Left ventricle myocardium inferior (tissue), 1 donor: ENCODE data around the gene IL15RA. TPM values are rescaled to one million over a fixed set of nuclear protein-coding genes. Genes with fewer than 3 reads are reported as not detected.

Source experiments
- DNase-seq: peaks from one replicate; pipeline ENCODE4 v3.0.0-alpha.2; 2020
- H3K27ac ChIP-seq: fragments of 200-600 bp; replicated peaks from 2 replicates; pipeline ENCODE4 v1.8.0; 2021
- H3K27me3 ChIP-seq: fragments of 200-600 bp; 2 replicates; pipeline ENCODE4 v1.8.0; 2021; ENCODE audit warnings: low read depth
- H3K36me3 ChIP-seq: fragments of 200-600 bp; 2 replicates; pipeline ENCODE4 v1.8.0; 2021
- H3K4me1 ChIP-seq: fragments of 200-600 bp; 2 replicates; pipeline ENCODE4 v1.8.0; 2021
- H3K4me3 ChIP-seq: fragments of 200-600 bp; 2 replicates; pipeline ENCODE4 v1.8.0; 2021; ENCODE audit warnings: mild to moderate bottlenecking, moderate library complexity
- H3K9me3 ChIP-seq: fragments of 200-600 bp; replicated peaks from 2 replicates; pipeline ENCODE4 v1.8.0; 2021
- intact Hi-C: fragments of 100-400 bp; cut with micrococcal nuclease; formaldehyde crosslinking; loops from one replicate; pipeline ENCODE4 v1.11.0; 2022
- total RNA-seq: library from RNA; stranded (reverse); fragmentation: NEBNext Ultra II Directional; extraction: Animal tissue kit (Norgen Biotek cat#: 25700); gene quantifications from one replicate; pipeline ENCODE4 v1.2.1, GENCODE V29; 2021
- TF ChIP-seq, protein P1 (sequence below): fragments of 200-600 bp; IDR thresholded peaks from 2 replicates; pipeline ENCODE4 v1.8.0; 2021; ENCODE audit warnings: antibody characterized with exemption, mild to moderate bottlenecking, borderline replicate concordance
- donor health status: DM: no; HTN: yes; CAD: no; lungs with severe emphysema.

The IL15RA gene
- total RNA-seq, 1 donor from 2014 or later = 6.0 TPM

DNA sequence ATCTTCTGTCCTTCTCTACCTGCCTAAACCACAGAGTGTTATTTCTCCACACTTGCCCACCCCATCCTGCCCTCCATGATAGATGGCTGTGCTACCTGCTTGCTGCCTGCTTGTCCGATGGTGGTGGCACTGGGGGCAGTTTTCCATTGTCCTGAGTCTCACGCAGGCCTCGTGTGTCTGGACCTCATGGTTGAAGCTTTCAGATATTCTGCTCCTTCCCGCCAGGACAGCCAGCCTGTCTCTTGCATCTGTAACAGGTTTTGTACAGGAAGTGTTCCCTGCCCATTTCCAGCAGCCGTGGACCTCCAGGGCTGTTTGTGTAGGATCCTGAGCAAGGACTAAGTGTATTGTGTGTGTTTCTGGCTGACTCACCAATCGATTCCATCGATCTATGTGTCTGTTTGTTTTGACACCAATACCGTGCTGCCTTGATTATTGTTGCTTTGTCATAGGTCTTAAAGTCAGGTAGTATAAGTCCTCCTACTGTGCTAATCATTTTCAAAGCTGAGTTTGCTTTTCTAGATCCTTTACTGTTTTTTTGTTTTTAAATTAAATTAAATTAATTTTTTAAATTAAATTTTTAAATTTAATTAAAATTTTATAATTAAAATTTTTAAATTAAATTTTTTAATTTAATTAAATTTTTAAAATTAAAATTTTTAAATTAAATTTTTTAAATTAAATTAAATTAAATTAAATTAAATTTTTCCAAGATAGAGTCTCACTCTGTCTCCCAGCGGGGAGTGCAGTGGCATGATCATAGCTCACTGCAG, 8.5 kb downstream of the IL15RA start:
- TF ChIP-seq, protein P1, sequence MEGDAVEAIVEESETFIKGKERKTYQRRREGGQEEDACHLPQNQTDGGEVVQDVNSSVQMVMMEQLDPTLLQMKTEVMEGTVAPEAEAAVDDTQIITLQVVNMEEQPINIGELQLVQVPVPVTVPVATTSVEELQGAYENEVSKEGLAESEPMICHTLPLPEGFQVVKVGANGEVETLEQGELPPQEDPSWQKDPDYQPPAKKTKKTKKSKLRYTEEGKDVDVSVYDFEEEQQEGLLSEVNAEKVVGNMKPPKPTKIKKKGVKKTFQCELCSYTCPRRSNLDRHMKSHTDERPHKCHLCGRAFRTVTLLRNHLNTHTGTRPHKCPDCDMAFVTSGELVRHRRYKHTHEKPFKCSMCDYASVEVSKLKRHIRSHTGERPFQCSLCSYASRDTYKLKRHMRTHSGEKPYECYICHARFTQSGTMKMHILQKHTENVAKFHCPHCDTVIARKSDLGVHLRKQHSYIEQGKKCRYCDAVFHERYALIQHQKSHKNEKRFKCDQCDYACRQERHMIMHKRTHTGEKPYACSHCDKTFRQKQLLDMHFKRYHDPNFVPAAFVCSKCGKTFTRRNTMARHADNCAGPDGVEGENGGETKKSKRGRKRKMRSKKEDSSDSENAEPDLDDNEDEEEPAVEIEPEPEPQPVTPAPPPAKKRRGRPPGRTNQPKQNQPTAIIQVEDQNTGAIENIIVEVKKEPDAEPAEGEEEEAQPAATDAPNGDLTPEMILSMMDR = no peak
- Histone ChIP-seq H3K27me3 (no peaks in the 10 kb centered on the region), H3K27ac (no peak overlapping the region), H3K4me3 (no peak overlapping the region), H3K4me1 (peaks cover 25% of the 10 kb centered on the region), H3K36me3 (peaks cover 19% of the 10 kb centered on the region), H3K9me3 (no peaks in the 10 kb centered on the region)
- DNase-seq = no peak
- intact Hi-C loops = no loop called here

DNA sequence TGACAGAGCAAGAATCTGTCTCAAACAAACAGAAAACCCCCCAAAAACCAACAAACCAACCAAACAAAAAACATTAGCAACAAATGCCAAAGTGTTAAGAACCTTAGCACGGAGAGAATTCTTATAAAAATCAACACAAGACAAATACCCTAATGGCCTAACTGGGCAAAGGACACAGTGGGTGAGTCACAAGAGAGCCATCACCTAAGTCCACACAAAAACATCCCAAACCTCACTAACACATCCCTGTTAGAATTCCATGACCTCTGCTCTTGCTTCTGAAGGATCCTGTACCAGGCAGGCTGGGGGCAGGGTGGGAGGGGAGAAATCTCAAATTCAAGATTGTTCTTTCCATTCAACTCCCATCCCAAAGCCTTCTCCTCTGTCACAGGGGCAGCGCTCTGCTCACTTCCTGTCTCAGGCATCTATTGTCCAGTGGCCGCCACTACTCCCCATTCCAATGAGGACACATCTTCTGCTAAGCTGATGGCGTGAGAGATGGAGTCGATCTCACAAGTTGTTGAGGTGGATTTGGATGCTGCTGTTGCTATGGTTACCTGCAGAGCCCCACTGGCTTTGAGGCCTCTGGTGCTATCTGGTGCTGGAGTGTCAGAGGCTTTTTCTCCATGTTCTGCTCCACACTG, 9.2 kb downstream of the IL15RA start:
- TF ChIP-seq, protein P1 = no peak
- H3K9me3 ChIP-seq = no peaks in the 10 kb centered on the region
- no peak for DNase-seq
- no peak overlapping the region for H3K27ac ChIP-seq
- peaks cover 25% of the 10 kb centered on the region for H3K4me1 ChIP-seq
- intact Hi-C loops = no loop called here
- H3K4me3 ChIP-seq = no peak overlapping the region
- peaks cover 20% of the 10 kb centered on the region for H3K36me3 ChIP-seq
- no peaks in the 10 kb centered on the region for H3K27me3 ChIP-seq

DNA sequence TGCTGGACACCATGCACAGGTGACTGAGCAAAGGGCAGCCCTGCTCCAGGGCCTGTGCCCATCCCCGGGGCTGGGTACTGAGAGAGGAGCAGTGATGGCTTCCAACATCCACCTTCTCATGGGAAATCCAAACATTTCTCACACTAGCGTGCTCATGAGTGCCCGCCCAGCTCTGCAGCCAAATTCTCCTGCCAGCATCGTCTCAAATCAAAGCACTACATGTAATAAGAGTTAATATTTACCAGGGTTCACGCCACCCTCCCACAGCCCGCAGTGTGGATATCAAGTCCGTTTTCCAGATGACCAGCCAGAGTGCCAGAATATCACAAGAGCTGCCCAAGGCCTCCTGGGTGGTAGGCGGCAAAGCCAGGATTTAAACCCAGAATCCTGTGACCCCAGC, 12.1 kb downstream of the IL15RA start:
- Histone ChIP-seq H3K4me1 (peaks cover 5% of the 10 kb centered on the region), H3K4me3 (no peak overlapping the region), H3K9me3 (no peaks in the 10 kb centered on the region), H3K27ac (no peak overlapping the region), H3K36me3 (peaks cover 40% of the 10 kb centered on the region), H3K27me3 (no peaks in the 10 kb centered on the region)
- no peak for DNase-seq
- TF ChIP-seq, protein P1 = no peak
- intact Hi-C loops = no loop called here

DNA sequence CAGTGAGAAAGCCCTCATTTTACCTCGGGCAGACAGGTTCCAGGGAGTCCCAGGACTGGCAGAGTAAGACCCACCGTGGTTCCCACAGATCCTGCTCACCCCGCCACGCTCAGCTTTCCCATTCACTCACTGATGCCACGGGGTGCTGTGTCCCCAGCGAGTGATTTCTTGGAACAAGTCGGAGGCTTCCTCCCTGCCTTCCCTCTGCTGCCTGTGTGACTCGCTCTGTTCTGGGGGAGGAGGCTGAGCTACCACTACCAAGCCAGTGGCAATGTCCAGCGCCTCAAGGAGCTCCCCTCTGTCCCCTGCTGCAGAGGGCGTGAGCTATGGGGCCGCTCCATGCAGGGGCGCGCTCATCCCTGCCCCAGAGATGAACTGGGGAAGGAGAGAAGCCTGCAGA, 12.6 kb downstream of the IL15RA start:
- intact Hi-C loops = no loop called here

DNA sequence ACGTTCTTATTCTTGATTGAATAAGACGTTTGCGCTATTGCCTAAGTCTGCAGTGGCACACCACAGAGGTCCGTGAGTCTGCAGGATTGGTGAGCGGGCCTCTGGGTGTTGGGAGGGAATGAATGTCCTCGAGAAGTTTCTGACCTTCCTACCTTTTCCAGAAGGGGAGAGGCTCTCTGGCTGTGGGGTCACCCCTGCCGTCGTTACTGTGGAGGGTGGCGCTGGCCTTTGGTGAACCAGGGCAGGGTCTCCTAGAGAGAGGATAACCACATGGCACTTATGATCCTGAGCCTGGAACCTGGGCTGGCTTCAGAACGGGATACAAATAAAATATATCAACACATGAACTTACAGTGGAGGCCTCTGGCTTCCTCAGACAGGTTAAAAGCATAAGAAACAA, 13.8 kb downstream of the IL15RA start:
- Histone ChIP-seq H3K9me3 (no peaks in the 10 kb centered on the region), H3K4me1 (peaks cover 1% of the 10 kb centered on the region), H3K27ac (no peak overlapping the region), H3K27me3 (no peaks in the 10 kb centered on the region), H3K36me3 (peaks cover 51% of the 10 kb centered on the region), H3K4me3 (no peak overlapping the region)
- intact Hi-C loops = no loop called here
- no peak for DNase-seq
- TF ChIP-seq, protein P1 = no peak

More for the DNA sequence above, 12.6 kb downstream of the IL15RA start:
- Histone ChIP-seq H3K27ac (no peak overlapping the region), H3K9me3 (no peaks in the 10 kb centered on the region), H3K27me3 (no peaks in the 10 kb centered on the region), H3K36me3 (peaks cover 45% of the 10 kb centered on the region), H3K4me3 (no peak overlapping the region), H3K4me1 (peaks cover 5% of the 10 kb centered on the region)
- DNase-seq = no peak
- TF ChIP-seq, protein P1 = no peak
